ENCODE measurements around the gene INPP5A.

GRCh38 chr10:132748545-132749370, 211.2 kb downstream of the INPP5A start:
- TF ChIP-seq CTCF (IDR thresholded peaks at IDR 0.05) (no peak), POLR2A (IDR thresholded peaks at IDR 0.05) (no peak)
